WTC11 (cell line): Measurements from ENCODE around the gene SLC8A1.

Experiments
- CREB1 ChIP-seq: sonication (generic); formaldehyde crosslinking; IDR thresholded peaks from 2 replicates; pipeline ENCODE4 v1.8.0; 2023; ENCODE audit warnings: mild to moderate bottlenecking, missing genetic modification reagents
- FOXP1 ChIP-seq: sonication (generic); formaldehyde crosslinking; IDR thresholded peaks from 2 replicates; pipeline ENCODE4 v1.8.0; 2022; ENCODE audit warnings: missing genetic modification reagents, mild to moderate bottlenecking, moderate library complexity, borderline replicate concordance
- GABPB1 ChIP-seq: sonication (generic); formaldehyde crosslinking; IDR thresholded peaks from 2 replicates; pipeline ENCODE4 v1.8.1; 2023; ENCODE audit warnings: mild to moderate bottlenecking, missing genetic modification reagents
- JUN ChIP-seq: sonication (generic); formaldehyde crosslinking; IDR thresholded peaks from 2 replicates; pipeline ENCODE4 v1.8.0; 2023; ENCODE audit warnings: mild to moderate bottlenecking, missing genetic modification reagents
- NFYB ChIP-seq: sonication (generic); formaldehyde crosslinking; conservative IDR thresholded peaks from 2 replicates; pipeline ENCODE4 v1.8.0; 2022; ENCODE audit warnings: low read depth, missing genetic modification reagents
- SP1 ChIP-seq: sonication (generic); formaldehyde crosslinking; conservative IDR thresholded peaks from 2 replicates; pipeline ENCODE4 v1.8.1; 2022; ENCODE audit warnings: missing genetic modification reagents
- TF ChIP-seq, protein P1 (sequence below): fragments of 200-600 bp; IDR thresholded peaks from 2 replicates; pipeline ENCODE4 v1.8.0; 2022; ENCODE audit warnings: antibody characterized with exemption
- TF ChIP-seq, protein P2 (sequence below): sonication (generic); formaldehyde crosslinking; conservative IDR thresholded peaks from 2 replicates; pipeline ENCODE4 v1.8.1; 2022; ENCODE audit warnings: mild to moderate bottlenecking, missing genetic modification reagents
- TF ChIP-seq, protein P3 (sequence below): sonication (generic); formaldehyde crosslinking; IDR thresholded peaks from 2 replicates; pipeline ENCODE4 v1.8.0; 2022; ENCODE audit warnings: mild to moderate bottlenecking, missing genetic modification reagents
- TF ChIP-seq, protein P4 (sequence below): sonication (generic); formaldehyde crosslinking; conservative IDR thresholded peaks from 2 replicates; pipeline ENCODE4 v1.8.1; 2023; ENCODE audit warnings: mild to moderate bottlenecking, low read depth, missing genetic modification reagents, moderate library complexity

DNA sequence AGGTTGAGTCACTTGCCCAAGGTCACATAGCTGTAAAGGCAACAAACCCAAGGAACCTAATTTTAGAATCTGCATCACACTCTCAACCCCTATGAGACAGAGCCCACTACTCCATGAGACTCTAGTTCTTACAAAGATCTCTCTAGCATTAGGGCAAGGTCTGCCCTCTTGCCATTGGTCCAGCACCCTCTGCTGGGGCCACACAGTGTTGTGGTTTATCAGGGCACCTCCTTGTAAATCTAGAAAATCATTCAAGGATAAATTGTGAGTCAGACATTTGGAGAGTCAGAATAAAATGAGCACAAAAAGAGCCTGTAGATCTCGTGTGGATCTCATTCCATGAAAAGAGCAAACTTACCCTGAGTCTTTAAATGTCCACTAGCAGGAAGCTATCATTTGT, 91.2 kb downstream of the SLC8A1 start:
- TF ChIP-seq, protein P1, sequence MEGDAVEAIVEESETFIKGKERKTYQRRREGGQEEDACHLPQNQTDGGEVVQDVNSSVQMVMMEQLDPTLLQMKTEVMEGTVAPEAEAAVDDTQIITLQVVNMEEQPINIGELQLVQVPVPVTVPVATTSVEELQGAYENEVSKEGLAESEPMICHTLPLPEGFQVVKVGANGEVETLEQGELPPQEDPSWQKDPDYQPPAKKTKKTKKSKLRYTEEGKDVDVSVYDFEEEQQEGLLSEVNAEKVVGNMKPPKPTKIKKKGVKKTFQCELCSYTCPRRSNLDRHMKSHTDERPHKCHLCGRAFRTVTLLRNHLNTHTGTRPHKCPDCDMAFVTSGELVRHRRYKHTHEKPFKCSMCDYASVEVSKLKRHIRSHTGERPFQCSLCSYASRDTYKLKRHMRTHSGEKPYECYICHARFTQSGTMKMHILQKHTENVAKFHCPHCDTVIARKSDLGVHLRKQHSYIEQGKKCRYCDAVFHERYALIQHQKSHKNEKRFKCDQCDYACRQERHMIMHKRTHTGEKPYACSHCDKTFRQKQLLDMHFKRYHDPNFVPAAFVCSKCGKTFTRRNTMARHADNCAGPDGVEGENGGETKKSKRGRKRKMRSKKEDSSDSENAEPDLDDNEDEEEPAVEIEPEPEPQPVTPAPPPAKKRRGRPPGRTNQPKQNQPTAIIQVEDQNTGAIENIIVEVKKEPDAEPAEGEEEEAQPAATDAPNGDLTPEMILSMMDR, result no peak
- TF ChIP-seq FOXP1 (CRISPR knock-in tag), result no peak
- no peak for TF ChIP-seq CREB1 (CRISPR knock-in tag)
- TF ChIP-seq, protein P2, sequence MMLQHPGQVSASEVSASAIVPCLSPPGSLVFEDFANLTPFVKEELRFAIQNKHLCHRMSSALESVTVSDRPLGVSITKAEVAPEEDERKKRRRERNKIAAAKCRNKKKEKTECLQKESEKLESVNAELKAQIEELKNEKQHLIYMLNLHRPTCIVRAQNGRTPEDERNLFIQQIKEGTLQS (CRISPR knock-in tag), result no peak
- TF ChIP-seq, protein P3, sequence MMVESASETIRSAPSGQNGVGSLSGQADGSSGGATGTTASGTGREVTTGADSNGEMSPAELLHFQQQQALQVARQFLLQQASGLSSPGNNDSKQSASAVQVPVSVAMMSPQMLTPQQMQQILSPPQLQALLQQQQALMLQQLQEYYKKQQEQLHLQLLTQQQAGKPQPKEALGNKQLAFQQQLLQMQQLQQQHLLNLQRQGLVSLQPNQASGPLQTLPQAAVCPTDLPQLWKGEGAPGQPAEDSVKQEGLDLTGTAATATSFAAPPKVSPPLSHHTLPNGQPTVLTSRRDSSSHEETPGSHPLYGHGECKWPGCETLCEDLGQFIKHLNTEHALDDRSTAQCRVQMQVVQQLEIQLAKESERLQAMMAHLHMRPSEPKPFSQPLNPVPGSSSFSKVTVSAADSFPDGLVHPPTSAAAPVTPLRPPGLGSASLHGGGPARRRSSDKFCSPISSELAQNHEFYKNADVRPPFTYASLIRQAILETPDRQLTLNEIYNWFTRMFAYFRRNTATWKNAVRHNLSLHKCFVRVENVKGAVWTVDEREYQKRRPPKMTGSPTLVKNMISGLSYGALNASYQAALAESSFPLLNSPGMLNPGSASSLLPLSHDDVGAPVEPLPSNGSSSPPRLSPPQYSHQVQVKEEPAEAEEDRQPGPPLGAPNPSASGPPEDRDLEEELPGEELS (CRISPR knock-in tag), result no peak
- TF ChIP-seq, protein P4, sequence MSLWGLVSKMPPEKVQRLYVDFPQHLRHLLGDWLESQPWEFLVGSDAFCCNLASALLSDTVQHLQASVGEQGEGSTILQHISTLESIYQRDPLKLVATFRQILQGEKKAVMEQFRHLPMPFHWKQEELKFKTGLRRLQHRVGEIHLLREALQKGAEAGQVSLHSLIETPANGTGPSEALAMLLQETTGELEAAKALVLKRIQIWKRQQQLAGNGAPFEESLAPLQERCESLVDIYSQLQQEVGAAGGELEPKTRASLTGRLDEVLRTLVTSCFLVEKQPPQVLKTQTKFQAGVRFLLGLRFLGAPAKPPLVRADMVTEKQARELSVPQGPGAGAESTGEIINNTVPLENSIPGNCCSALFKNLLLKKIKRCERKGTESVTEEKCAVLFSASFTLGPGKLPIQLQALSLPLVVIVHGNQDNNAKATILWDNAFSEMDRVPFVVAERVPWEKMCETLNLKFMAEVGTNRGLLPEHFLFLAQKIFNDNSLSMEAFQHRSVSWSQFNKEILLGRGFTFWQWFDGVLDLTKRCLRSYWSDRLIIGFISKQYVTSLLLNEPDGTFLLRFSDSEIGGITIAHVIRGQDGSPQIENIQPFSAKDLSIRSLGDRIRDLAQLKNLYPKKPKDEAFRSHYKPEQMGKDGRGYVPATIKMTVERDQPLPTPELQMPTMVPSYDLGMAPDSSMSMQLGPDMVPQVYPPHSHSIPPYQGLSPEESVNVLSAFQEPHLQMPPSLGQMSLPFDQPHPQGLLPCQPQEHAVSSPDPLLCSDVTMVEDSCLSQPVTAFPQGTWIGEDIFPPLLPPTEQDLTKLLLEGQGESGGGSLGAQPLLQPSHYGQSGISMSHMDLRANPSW (CRISPR knock-in tag), result no peak
- no peak for TF ChIP-seq GABPB1 (CRISPR knock-in tag)
- no peak for TF ChIP-seq JUN (CRISPR knock-in tag)
- no peak for TF ChIP-seq SP1 (CRISPR knock-in tag)
- no peak for TF ChIP-seq NFYB (CRISPR knock-in tag)
